T-cell (primary cell): Measurements from ENCODE around the gene KCNJ14. TPM values are rescaled to one million over a fixed set of nuclear protein-coding genes. Genes with fewer than 3 reads are reported as not detected.
A peak's percentile ranks its signal among the peaks of the same experiment; 100 is the strongest.

Experiments used
- ATAC-seq, 4 experiments: fragments of 200-7000 bp in 3 of 4; fragments of 150-1000 bp in 1 of 4; cut with Tn5 transposase; replicated peaks in 1 of 4; 1 replicate in 3 of 4; 2 replicates in 1 of 4; pipeline ENCODE4 v1.10.0; 2021; ENCODE audit warnings: moderate library complexity in 3 of 4, mild to moderate bottlenecking in 2 of 4, moderate number of reproducible peaks in 1 of 4
- CTCF ChIA-PET, 2 donors: fragments of 300-600 bp; sonication (Branson Sonifier 250); formaldehyde crosslinking; loops; one replicate each; lab custom pipeline; 2022; ENCODE audit warnings: antibody characterized with exemption in 2 of 2; lab: Charles Lee
- POLR2A ChIA-PET, 2 donors: fragments of 300-600 bp; sonication (Branson Sonifier 250); formaldehyde crosslinking; loops; one replicate each; lab custom pipeline; 2022; ENCODE audit warnings: antibody characterized with exemption in 2 of 2; lab: Charles Lee
- DNase-seq, 35 experiments: peaks; one replicate each; pipeline versions ENCODE4 v3.0.0 to v3.0.0-alpha.2; 2013 to 2023
- H3K27ac ChIP-seq: one replicate; pipeline ENCODE4 v1.5.1; 2013; ENCODE audit warnings: low read length
- H3K27me3 ChIP-seq, 2 experiments: replicated peaks in 1 of 2; 1 replicate in 1 of 2; 2 replicates in 1 of 2; pipeline versions ENCODE4 v1.6.1 to v1.7.0; 2013; ENCODE audit warnings: low read length in 1 of 2, mixed read lengths in 1 of 2; ENCODE audit not compliant: control insufficient read depth in 2 of 2, insufficient read depth in 2 of 2; ENCODE audit errors: extremely low read depth in 1 of 2
- H3K36me3 ChIP-seq, 2 donors: 1 replicate in 1 of 2; 2 replicates in 1 of 2; pipeline versions ENCODE4 v1.6.1 to v1.7.0; 2013; ENCODE audit warnings: low read length in 1 of 2; ENCODE audit not compliant: control insufficient read depth in 2 of 2, insufficient read depth in 1 of 2; ENCODE audit errors: extremely low read depth in 1 of 2
- H3K4me1 ChIP-seq, 2 experiments: 1 replicate in 1 of 2; 2 replicates in 1 of 2; pipeline versions ENCODE4 v1.6.1 to v1.7.0; 2013; ENCODE audit warnings: low read length in 2 of 2, mixed read lengths in 1 of 2; ENCODE audit not compliant: insufficient read depth in 2 of 2, control insufficient read depth in 1 of 2; ENCODE audit errors: extremely low read depth in 1 of 2
- H3K4me3 ChIP-seq, 2 donors: 1 replicate in 1 of 2; 2 replicates in 1 of 2; pipeline versions ENCODE4 v1.5.1 to v1.7.0; 2013; ENCODE audit warnings: mild to moderate bottlenecking in 2 of 2, low read length in 1 of 2, moderate library complexity in 1 of 2; ENCODE audit not compliant: control insufficient read depth in 1 of 2; ENCODE audit errors: extremely low read depth in 1 of 2
- H3K9me3 ChIP-seq: 2 replicates; pipeline ENCODE4 v1.7.0; 2013
- H3K27ac Mint-ChIP-seq, 2 donors: one replicate each; pipeline ENCODE4 v1.8.0; 2020 to 2021; ENCODE audit warnings: mild to moderate bottlenecking in 2 of 2, mixed read lengths in 2 of 2
- H3K27me3 Mint-ChIP-seq, 2 donors: one replicate each; pipeline ENCODE4 v1.8.0; 2021 to 2022; ENCODE audit warnings: mixed read lengths in 2 of 2
- H3K36me3 Mint-ChIP-seq: one replicate; pipeline ENCODE4 v1.8.0; 2021; ENCODE audit warnings: mixed read lengths
- H3K4me1 Mint-ChIP-seq, 3 donors: one replicate each; pipeline ENCODE4 v1.8.0; 2020 to 2022; ENCODE audit warnings: mixed read lengths in 3 of 3, mild to moderate bottlenecking in 1 of 3
- H3K4me3 Mint-ChIP-seq, 3 donors: one replicate each; pipeline ENCODE4 v1.8.0; 2020 to 2022; ENCODE audit warnings: mild to moderate bottlenecking in 3 of 3, mixed read lengths in 3 of 3, moderate library complexity in 3 of 3
- H3K9me3 Mint-ChIP-seq, 3 donors: one replicate each; pipeline ENCODE4 v1.8.0; 2020 to 2022; ENCODE audit warnings: mixed read lengths in 3 of 3
- WGBS: methylation state at CpG from one replicate; pipeline ENCODE4 v1.1.5; 2013; ENCODE audit warnings: missing lambda C conversion rate; ENCODE audit not compliant: insufficient coverage; 5-methylcytosine and 5-hydroxymethylcytosine counted together
- total RNA-seq, 35 experiments: library from RNA in 6 of 35; stranded (reverse) in 6 of 35; fragments of 120-200 nt in 1 of 35; gene quantifications; one replicate each; pipeline versions ENCODE4 v1.2.1 to v1.2.4 and lab custom pipeline; 2013 to 2026

The KCNJ14 gene
- total RNA-seq, 5 donors from 2014 or later (not counting 1 experiment from before 2014, with no cell fraction given): 2.6 to 3.5 (median 3.2) TPM

DNA sequence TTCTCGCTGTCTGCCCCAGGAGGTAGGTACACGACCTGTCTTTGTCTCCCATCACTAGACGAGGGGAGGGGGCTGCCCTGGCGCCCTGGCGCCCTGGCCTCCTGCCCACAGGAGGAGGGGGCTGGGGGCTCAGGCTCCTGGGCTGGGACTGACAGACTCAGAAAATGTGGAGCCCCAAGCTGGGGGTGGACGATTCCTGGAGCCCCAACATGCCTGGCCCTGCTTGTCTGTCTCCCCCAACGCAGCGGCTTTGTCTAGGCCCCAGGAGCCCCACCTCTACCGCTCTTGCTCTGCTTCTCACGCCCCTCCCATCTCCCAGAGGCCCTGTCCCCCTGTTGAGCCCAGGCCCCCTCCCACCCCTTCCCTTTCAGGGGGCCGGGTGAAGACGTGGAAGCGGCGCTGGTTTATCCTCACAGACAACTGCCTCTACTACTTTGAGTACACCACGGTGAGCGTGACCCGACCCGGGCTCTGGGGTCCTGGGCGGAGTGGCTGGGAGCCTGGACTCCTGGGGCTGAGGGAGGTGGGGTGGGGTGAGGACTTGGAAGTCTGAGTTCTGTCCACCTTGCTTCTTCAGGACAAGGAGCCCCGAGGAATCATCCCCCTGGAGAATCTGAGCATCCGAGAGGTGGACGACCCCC lies 22.4 kb downstream of the KCNJ14 start:
- no peaks in the 10 kb centered on the region for H3K27me3 Mint-ChIP-seq
- H3K27ac Mint-ChIP-seq: no peak overlapping the region

DNA sequence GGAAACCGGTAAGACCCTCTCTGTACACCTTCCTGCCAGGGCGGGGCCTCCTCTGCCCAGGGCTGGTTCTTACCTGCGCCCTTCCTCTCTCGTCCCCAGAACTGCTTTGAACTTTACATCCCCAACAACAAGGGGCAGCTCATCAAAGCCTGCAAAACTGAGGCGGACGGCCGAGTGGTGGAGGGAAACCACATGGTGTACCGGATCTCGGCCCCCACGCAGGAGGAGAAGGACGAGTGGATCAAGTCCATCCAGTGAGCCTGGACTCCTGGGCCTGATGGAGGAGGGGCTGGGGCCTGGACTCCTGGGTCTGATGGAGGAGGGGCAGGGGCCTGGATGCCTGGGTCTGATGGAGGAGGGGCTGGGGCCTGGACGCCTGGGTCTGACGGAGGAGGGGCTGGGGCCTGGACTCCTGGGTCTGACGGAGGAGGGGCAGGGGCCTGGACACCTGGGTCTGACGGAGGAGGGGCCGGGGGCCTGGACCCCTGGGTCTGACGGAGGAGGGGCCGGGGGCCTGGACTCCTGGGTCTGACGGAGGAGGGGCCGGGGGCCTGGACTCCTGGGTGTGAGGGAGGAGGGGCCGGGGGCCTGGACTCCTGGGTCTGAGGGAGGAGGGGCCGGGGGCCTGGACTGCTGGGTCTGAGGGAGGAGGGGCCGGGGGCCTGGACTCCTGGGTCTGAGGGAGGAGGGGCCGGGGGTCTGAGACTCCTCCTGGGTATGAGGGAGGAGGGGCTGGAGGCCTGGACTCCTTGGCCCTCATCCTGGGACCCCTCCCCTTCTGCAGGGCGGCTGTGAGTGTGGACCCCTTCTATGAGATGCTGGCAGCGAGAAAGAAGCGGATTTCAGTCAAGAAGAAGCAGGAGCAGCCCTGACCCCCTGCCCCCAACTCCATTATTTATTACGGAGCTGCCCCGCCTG lies 23.2 kb downstream of the KCNJ14 start:
- Mint-ChIP-seq H3K27ac (no peak overlapping the region), H3K4me3 (peak overlapping the region in 1 of 3 donors; percentile 89), H3K9me3 (no peaks in the 10 kb centered on the region), H3K27me3 (no peaks in the 10 kb centered on the region), H3K36me3 (peaks cover 15% of the 10 kb centered on the region), H3K4me1 (peaks cover 15 to 29% (median 19%) of the 10 kb centered on the region in 3 donors)
- no peak overlapping the region for H3K4me3 ChIP-seq
- ChIA-PET CTCF (interaction anchor here in 1 of 2 donors (0.6 kb wide), 1 partner anchor 102 kb away, joined by 3 read pairs; no protein-coding TSS in a partner anchor), POLR2A (no interaction called here)
- DNase-seq: no peak
- peaks cover 4 to 31% of the 10 kb centered on the region in 2 experiments for H3K4me1 ChIP-seq
- H3K9me3 ChIP-seq: no peaks in the 10 kb centered on the region
- WGBS: 91% methylated on average over 10 of the region's 29 CpGs
- no peaks in the 10 kb centered on the region for H3K27me3 ChIP-seq
- no peak overlapping the region for H3K27ac ChIP-seq
- peaks cover 22 to 42% of the 10 kb centered on the region in 2 donors for H3K36me3 ChIP-seq
- no peak for ATAC-seq

More for the DNA sequence above, 22.4 kb downstream of the KCNJ14 start:
- ChIA-PET POLR2A (no interaction called here), CTCF (interaction anchor here in 1 of 2 donors (0.6 kb wide), 1 partner anchor 103 kb away, joined by 3 read pairs; no protein-coding TSS in a partner anchor)
- Mint-ChIP-seq H3K9me3 (no peaks in the 10 kb centered on the region), H3K4me3 (no peak overlapping the region), H3K4me1 (peaks cover 15 to 29% (median 19%) of the 10 kb centered on the region in 3 donors), H3K36me3 (peaks cover 15% of the 10 kb centered on the region)
- 74% methylated on average over 8 of the region's 22 CpGs for WGBS
- no peaks in the 10 kb centered on the region for H3K27me3 ChIP-seq
- H3K27ac ChIP-seq: no peak overlapping the region
- peaks cover 4 to 34% of the 10 kb centered on the region in 2 experiments for H3K4me1 ChIP-seq
- ATAC-seq: no peak
- H3K36me3 ChIP-seq: peaks cover 22 to 50% of the 10 kb centered on the region in 2 donors
- no peaks in the 10 kb centered on the region for H3K9me3 ChIP-seq
- H3K4me3 ChIP-seq: no peak overlapping the region
- no peak for DNase-seq

DNA sequence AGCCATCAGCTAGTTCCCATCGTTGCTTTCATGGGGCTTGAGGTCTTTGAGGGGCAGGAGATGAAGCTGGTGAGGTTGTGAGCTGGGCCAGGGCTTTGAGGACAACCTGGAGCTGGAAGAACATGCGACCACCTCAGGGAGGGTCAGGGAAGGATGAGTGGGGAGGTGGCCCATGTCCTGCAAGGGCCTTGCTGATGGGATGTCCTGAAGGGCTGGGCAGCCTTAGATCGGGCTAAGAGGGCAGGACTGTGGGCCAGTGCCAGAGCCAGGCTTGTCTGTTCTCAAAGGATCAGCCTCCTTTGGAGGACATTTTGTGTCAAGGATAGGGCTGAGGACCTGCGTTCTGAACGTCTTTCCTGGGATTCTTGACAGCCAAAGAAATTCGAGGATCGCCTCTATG lies 24.3 kb downstream of the KCNJ14 start:
- peak overlapping the region; percentile 78 to 89 (median 83) for H3K4me3 Mint-ChIP-seq
- CTCF ChIA-PET: no interaction called here
- H3K9me3 Mint-ChIP-seq: no peaks in the 10 kb centered on the region
- DNase-seq (no peak), ATAC-seq (no peak)
- no peaks in the 10 kb centered on the region for H3K27me3 ChIP-seq
- peaks cover 4 to 29% of the 10 kb centered on the region in 2 experiments for H3K4me1 ChIP-seq
- peaks cover 13 to 26% (median 19%) of the 10 kb centered on the region in 3 donors for H3K4me1 Mint-ChIP-seq
- H3K9me3 ChIP-seq: no peaks in the 10 kb centered on the region
- H3K36me3 Mint-ChIP-seq: peaks cover 12% of the 10 kb centered on the region
- POLR2A ChIA-PET: no interaction called here
- WGBS: 93% methylated on average over 6 of the region's 7 CpGs
- peak overlapping the region; percentile 77 for H3K27ac ChIP-seq
- H3K27ac Mint-ChIP-seq: peak overlapping the region; percentile 87 to 90
- peaks cover 15 to 31% of the 10 kb centered on the region in 2 donors for H3K36me3 ChIP-seq
- no peak overlapping the region for H3K4me3 ChIP-seq
- H3K27me3 Mint-ChIP-seq: no peaks in the 10 kb centered on the region

DNA sequence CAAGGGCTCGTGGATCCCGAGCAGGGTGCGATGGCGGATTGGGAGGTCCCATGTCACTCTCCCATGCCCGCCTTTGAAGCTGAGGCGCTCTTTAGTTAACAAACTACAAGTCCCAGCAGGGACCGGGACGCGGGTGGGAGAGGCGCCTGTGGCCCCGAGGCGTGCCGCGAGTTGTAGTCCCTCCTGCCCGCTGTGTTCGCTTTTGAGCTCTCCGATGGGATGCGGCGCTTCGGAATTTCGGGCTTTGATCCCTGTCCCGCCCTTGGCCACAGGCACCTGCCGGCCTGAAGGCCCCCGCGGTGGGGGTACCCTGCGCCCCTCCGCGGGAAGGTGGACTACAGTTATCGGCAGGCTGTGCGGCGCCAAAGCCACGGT lies 24.8 kb downstream of the KCNJ14 start:
- CTCF ChIA-PET: no interaction called here

DNA sequence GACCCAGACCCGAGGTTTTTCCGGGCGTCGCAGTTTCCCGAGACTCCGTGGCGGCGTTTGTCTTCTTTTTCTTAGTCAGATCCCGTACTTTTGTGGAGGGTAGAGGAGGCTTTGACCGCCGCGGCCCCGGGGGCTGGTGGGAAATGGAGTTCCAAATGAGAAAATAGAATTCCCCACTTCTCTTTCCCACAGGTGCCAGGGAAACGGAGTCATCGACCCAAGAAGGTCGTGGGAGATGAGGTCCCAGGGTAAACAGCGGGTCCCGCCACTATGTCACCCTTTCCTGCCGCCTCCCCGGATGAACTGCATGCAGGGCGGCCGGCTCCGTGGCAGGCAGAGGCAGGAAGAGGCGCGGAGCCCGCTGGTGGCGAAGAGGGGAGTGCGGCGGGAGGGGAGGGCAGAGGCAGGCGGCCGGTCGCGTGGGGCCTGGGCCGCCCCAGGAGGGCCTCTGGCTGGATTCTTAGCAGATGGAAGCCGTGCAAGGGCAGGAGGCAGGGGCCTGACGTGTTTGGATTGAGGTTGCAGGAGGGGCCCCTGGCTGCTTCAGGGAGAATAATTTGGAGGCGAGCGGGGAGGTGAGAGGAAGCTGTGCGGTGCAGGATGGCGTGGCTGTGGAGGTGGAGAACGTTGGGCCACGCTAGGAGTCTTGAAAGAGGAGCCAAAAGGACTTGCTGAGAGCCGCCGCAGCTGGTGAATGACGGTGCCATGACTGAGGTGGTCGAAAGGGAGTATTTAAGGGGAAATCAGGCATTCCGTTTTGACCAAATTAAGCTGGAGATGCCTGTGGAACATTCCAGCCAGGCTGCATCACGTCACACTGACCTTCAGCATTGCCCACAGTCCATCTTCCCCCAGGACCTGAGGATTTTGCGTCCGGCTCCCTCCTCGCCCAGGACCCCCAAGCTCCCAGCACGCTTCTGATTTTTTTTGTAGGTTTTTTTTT lies 25.5 kb downstream of the KCNJ14 start:
- Mint-ChIP-seq H3K4me1 (peaks cover 13 to 26% (median 19%) of the 10 kb centered on the region in 3 donors), H3K27me3 (no peaks in the 10 kb centered on the region), H3K36me3 (peaks cover 5% of the 10 kb centered on the region), H3K27ac (peak overlapping the region; percentile 87 to 90), H3K9me3 (no peaks in the 10 kb centered on the region), H3K4me3 (peak overlapping the region; percentile 78 to 89 (median 83))
- H3K4me1 ChIP-seq: peaks cover 4 to 26% of the 10 kb centered on the region in 2 experiments
- ChIA-PET CTCF (no interaction called here), POLR2A (interaction anchor here (0.6 to 0.7 kb wide), 2 partner anchors 175 to 822 kb away, joined by 5 read pairs; no protein-coding TSS in a partner anchor)
- H3K27ac ChIP-seq: peak overlapping the region; percentile 77
- ATAC-seq (peak; percentile 85 to 87 (median 86)), DNase-seq (peak in 33 of 35 experiments; percentile 30 to 71 (median 47))
- peaks cover 10 to 20% of the 10 kb centered on the region in 2 donors for H3K36me3 ChIP-seq
- H3K4me3 ChIP-seq: peak overlapping the region; percentile 63 to 82
- H3K9me3 ChIP-seq: no peaks in the 10 kb centered on the region
- 6% methylated on average over 27 of the region's 52 CpGs for WGBS
- peaks cover 0 to 3% of the 10 kb centered on the region in 2 experiments for H3K27me3 ChIP-seq

More for the DNA sequence above, 24.8 kb downstream of the KCNJ14 start:
- Histone ChIP-seq H3K27ac (peak overlapping the region; percentile 77), H3K4me3 (peak overlapping the region; percentile 63 to 82), H3K9me3 (no peaks in the 10 kb centered on the region), H3K4me1 (peaks cover 4 to 29% of the 10 kb centered on the region in 2 experiments), H3K36me3 (peaks cover 10 to 26% of the 10 kb centered on the region in 2 donors), H3K27me3 (peaks cover 0 to 3% of the 10 kb centered on the region in 2 experiments)
- Mint-ChIP-seq H3K9me3 (no peaks in the 10 kb centered on the region), H3K4me1 (peaks cover 13 to 26% (median 19%) of the 10 kb centered on the region in 3 donors), H3K27me3 (no peaks in the 10 kb centered on the region), H3K27ac (peak overlapping the region; percentile 87 to 90), H3K4me3 (peak overlapping the region; percentile 78 to 89 (median 83)), H3K36me3 (peaks cover 12% of the 10 kb centered on the region)
- peak; percentile 46 to 63 (median 56) for ATAC-seq
- WGBS: 41% methylated on average over 32 of the region's 32 CpGs
- POLR2A ChIA-PET: no interaction called here
- peak in 21 of 35 experiments; percentile 23 to 59 (median 37) for DNase-seq
